ENCODE measurements around the gene SSTR5.

SSTR5 gene

DNA sequence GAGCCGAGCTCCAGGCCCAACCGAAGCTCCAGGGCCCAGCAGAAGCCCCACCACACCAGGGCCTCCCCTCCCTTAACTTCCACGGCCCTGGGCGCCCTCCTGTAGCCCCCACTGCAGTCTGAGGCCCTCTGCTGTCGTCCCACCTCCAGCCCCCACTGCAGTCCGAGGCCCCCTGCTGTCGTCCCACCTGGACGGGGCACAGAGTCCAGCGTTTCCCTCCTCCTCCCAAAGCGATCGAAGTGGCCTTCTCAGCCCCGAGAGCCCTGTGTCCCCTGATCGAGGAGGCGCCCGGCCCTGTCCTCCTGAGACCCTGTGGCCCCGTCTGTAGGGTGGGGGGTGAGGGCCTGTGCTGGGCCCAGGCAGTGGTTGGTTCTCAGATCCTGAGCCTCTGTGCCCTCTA, 54.6 kb downstream of the SSTR5 start:
- DNase-seq = no peak

DNA sequence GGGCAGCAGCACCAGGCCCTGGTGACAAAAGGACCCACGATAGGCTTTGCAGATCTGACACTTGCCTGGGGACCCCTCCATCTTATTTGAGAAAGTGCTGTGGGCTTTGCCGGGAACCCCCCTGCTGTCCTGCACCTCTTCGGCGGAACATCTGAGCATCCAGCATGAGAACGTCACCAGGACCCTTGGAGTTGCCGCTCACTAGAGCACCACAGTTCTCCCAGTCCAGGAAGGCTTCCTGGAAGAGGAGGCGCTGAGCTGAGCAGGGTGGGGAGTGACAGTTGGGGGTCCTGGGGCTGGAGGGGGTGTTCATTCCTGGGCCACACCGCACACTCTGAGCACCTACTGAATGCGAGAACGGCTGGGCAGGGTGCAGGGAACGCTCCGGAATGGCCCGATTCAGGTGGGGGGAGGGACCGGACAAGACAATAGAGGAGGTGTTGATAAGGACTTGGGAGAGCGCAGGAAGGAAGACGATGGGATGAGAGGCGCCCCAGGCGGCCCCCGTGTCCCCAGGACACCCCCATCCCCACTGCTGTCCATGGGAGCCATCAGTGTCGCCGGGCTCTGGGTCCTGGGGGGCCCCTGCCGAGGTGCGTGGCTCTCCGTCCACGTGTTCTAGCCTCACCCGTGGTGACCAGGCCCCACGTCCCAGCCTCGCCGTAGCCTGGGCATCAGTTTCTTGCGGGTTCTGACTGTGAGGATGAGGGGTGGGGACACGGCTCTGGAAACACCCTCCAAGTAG, 55.6 kb downstream of the SSTR5 start:
- DNase-seq = no peak

DNA sequence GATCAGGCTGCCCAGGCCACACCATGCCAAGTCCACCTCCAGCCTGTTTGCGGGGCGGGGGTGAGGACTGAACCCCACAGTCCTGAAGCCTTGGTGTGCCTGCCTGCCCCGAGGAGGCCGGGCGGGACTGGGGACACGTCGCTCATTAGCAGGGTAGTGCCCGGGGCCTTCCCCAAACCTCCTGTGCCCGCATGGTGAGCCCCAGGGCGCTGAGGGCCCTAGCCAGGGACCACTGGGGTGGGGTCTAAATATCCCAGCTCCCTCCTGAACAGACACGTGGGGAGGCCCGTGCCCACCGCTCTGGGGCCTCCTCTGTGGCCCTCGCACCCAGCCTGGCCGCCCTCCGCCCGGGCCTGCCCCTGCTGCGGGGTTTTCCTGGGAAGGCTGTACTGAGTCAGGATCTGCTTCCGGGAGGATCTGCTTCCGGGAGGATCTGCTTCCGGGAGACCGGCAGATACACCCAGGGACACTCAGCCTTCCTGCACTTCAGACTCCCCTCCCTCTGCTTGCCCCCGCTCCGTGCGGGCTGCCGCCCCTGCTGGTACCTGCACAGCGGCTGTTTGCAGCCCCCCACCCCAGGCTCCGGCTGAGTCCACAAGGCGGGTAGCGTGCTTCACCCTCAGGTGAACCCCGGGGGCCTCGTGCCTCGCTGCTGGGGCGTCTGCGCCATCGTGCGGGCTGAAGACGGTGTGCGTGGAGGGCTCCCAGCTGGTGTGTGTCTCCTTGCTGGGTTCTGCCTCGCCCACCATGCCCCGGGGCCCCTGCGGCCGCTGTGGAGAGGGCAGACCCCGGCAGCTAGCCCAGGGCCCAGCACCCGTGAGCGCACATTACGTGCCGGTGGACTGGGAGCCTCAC, 56.8 kb downstream of the SSTR5 start:
- no peak for DNase-seq

DNA sequence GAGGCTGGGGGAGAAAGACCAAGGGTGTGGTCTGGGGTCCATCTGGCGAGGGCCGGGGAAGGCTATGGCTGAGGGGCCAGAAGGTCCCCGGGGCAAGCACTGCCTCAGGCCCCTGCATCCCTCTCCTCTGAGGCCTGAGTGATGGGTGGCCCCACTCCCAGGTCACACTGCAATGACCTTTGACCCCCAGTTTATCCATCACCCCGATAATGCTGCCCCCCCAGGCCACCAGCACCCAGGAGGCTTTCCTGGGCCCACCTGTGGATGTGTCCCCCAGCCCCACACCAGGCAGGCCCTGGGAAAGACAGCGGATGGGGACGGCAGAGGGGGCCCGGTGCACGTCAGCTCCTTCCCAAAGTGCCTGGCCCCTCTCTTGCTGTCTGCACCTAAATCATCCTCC, 57.8 kb downstream of the SSTR5 start:
- DNase-seq = no peak

All from NCI-H1436 treated with DMSO at 0.1 percent for 48 hours (cell line).